ENCODE results near the gene LDB2.

The LDB2 gene

GRCh38 chr4:16757080-16757521, 141.3 kb downstream of the LDB2 start:
- no peak for DNase-seq (ENCODE audit: low spot score)

- no peak for DNase-seq (ENCODE audit: low spot score)
These were observed 144.3 kb downstream of the LDB2 start for GRCh38 chr4:16754104-16754503.

- DNase-seq (ENCODE audit: low spot score) = no peak
These were observed 146.3 kb downstream of the LDB2 start for GRCh38 chr4:16752150-16752549.

- no peak for DNase-seq (ENCODE audit: low spot score)
These were observed 147.4 kb downstream of the LDB2 start for GRCh38 chr4:16750882-16751642.

GRCh38 chr4:16750216-16750615, 148.2 kb downstream of the LDB2 start:
- no peak for DNase-seq (ENCODE audit: low spot score)

GRCh38 chr4:16745887-16746286, 152.6 kb downstream of the LDB2 start:
- no peak for DNase-seq (ENCODE audit: low spot score)

GRCh38 chr4:16745009-16745635, 153.3 kb downstream of the LDB2 start:
- no peak for DNase-seq (ENCODE audit: low spot score)

GRCh38 chr4:16741287-16741686, 157.2 kb downstream of the LDB2 start:
- DNase-seq (ENCODE audit: low spot score) = no peak

GRCh38 chr4:16739997-16740624, 158.3 kb downstream of the LDB2 start:
- no peak for DNase-seq (ENCODE audit: low spot score)

GRCh38 chr4:16738558-16738957, 159.9 kb downstream of the LDB2 start:
- DNase-seq (ENCODE audit: low spot score) = no peak

- DNase-seq (ENCODE audit: low spot score) = no peak
These were observed 164.9 kb downstream of the LDB2 start for GRCh38 chr4:16733509-16733908.

- no peak for DNase-seq (ENCODE audit: low spot score)
These were observed 165.7 kb downstream of the LDB2 start for GRCh38 chr4:16732741-16733140.

GRCh38 chr4:16731776-16732380, 166.6 kb downstream of the LDB2 start:
- DNase-seq (ENCODE audit: low spot score) = no peak

GRCh38 chr4:16730522-16731205, 167.8 kb downstream of the LDB2 start:
- no peak for DNase-seq (ENCODE audit: low spot score)

GRCh38 chr4:16729336-16729735, 169.1 kb downstream of the LDB2 start:
- no peak for DNase-seq (ENCODE audit: low spot score)

GRCh38 chr4:16728849-16729248, 169.6 kb downstream of the LDB2 start:
- no peak for DNase-seq (ENCODE audit: low spot score)

GRCh38 chr4:16728111-16728510, 170.3 kb downstream of the LDB2 start:
- DNase-seq (ENCODE audit: low spot score) = no peak

- DNase-seq (ENCODE audit: low spot score) = no peak
These were observed 171.2 kb downstream of the LDB2 start for GRCh38 chr4:16727218-16727617.

GRCh38 chr4:16726368-16727050, 171.9 kb downstream of the LDB2 start:
- no peak for DNase-seq (ENCODE audit: low spot score)

- no peak for DNase-seq (ENCODE audit: low spot score)
These were observed 173.2 kb downstream of the LDB2 start for GRCh38 chr4:16725252-16725651.

- no peak for DNase-seq (ENCODE audit: low spot score)
These were observed 176.0 kb downstream of the LDB2 start for GRCh38 chr4:16722416-16722815.
